HG02571 (cell line): Measurements from ENCODE around the gene SLC66A2.

Source experiments
- ATAC-seq: cut with Tn5 transposase; IDR thresholded peaks from one replicate; pipeline ENCODE4 v1.9.1; 2021; ENCODE audit warnings: mild to moderate bottlenecking, moderate library complexity; ENCODE audit not compliant: unreplicated experiment

SLC66A2 gene

DNA sequence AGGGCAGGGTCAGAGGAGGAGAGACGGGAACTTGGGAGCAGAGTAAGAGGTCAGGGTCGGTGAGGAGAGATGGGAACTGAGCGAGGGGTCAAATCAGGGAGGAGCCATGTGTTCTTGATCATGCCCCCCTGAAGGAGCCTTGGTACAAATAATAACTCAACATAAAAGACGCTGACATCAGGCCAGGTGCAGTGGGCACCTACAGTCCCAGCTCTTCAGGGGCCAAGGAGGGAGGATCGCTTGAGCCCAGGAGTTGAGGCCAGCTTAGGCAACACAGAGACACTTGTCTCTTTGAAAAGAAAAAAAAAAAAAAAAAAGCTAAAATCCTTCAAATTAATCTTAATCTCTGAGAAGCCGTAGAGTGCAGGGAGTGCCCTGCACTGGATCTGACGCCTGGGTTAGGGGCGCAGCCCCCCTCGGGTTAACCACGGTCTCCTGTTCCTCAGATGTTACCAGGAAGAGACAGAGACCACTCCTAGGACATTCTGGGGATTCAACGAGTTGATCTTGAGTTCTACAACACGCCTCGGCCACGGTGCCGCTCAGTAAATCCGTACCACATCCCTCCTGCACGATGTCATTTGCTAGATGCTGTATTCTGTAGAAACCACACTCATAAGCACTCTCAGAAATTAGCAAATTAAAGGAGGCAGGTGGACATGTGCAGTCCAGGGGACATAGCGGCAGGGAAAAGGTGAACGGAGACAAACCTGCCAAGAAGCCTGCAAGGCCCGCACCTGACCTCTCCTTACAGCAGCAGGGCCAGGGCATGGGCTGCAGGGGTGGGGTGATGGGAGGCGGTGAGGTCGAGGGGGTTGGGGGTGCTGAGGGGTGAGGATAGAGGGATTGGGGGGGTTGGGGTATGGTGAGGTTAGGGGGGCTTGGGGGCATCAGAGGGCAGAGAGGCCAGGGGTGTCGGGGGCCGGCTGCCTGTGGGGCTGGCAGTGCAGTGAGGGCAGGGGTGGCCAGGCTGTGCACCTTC is 29.2 kb downstream of the SLC66A2 start:
- ATAC-seq, result no peak

DNA sequence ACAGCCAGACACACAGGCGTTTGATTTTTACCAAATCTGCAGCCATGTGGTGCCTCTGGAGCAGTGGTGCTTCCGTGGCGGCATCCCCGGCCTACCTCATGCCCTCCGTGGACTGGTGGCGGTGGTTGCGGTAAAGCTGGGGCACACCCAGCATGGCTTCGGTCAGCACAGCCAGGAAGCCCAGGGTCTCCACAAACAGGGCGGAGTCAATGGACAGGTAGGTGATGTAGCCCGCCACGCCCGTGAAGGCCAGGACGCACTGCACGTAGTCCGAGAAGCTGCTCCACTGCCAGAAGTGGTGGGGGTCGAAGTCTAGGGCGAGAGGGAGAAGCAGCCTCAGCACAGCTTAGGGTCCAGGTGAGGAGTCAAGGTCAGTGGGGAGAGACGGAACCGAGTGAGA is 32.4 kb downstream of the SLC66A2 start:
- no peak for ATAC-seq

DNA sequence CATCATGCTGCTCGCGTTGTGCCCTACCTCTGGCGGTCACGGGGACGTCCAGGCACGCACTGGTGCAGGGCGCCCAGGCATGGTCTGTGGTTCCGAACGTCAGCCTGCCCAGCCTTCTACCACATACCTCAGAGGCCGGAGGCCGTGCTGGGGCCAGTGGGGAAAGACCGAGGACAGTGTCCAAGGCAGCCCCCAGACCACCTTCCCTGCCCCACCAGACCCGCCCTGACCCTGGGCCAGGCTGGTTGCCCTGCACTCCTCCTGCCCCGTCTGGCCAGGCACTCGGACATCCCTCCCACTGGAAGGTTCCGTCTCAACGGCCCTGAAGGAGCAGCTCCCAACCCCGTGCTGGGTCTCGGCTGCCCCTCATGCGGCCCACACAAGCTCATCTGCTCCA is 32.8 kb downstream of the SLC66A2 start:
- no peak for ATAC-seq

- ATAC-seq, result no peak
Measured at GRCh38 chr18:79917853-79918614, 33.4 kb downstream of the SLC66A2 start.

- ATAC-seq, result no peak
Measured at GRCh38 chr18:79917169-79917852, 34.1 kb downstream of the SLC66A2 start.

DNA sequence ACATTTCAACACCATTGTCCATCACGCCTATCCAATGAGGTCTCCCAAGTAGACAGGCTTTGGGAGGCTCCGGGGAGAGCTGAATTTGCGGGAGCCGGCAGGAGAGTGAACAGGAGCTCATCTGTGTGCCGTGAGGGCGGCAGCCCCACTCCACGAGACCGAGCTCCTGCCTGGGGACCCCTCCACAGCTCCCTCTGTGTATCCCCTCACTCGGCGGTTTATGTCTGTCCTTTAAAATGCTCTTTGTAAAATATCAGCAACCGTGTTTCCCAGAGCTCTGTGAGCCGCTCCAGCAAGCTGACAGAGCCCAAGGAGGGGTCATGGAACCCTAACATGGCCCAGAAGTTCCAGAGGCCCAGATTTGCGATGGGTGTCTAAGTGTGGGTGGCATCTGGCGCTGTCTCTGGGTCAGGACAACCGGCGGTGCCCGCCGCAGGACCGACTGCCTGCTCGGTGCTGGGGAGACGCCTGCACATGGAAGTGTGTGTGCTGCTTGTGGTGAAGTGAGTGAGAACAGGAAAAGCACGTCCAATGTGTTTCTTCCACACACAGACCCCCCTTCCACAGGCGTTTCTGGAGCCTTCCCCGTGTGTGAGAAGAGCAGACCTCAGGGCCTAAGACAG is 34.8 kb downstream of the SLC66A2 start:
- no peak for ATAC-seq

GRCh38 chr18:79916128-79916494 is 35.3 kb downstream of the SLC66A2 start:
- no peak for ATAC-seq

- no peak for ATAC-seq
Measured at GRCh38 chr18:79915161-79916127, 36.0 kb downstream of the SLC66A2 start.

DNA sequence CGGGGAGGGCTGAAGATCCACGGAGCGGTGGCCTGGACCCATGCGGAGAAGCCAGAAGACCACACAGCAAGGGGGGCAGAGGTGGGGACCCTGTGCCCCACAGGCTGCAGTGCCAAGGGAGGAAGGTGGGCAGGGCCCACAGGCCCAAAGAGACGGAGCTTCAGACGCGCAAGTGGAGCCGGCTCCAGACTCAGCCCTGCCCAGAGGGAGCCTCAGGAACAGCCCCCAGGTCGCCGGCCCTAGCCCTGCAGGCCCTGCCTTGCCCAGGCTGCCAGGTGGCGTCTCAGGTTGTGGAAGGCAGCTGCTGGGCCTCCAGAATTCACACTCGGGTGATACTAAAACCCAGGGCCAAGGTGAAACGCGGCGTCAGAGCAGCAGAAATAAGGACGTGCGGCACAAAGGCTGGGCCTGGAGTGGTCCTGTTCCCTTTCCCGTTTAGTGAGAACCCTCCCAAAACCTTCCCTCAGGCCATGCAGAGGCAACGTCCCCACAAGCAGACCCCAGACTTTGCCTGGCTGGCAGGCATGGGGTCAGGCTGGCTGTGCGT is 36.8 kb downstream of the SLC66A2 start:
- ATAC-seq, result no peak

DNA sequence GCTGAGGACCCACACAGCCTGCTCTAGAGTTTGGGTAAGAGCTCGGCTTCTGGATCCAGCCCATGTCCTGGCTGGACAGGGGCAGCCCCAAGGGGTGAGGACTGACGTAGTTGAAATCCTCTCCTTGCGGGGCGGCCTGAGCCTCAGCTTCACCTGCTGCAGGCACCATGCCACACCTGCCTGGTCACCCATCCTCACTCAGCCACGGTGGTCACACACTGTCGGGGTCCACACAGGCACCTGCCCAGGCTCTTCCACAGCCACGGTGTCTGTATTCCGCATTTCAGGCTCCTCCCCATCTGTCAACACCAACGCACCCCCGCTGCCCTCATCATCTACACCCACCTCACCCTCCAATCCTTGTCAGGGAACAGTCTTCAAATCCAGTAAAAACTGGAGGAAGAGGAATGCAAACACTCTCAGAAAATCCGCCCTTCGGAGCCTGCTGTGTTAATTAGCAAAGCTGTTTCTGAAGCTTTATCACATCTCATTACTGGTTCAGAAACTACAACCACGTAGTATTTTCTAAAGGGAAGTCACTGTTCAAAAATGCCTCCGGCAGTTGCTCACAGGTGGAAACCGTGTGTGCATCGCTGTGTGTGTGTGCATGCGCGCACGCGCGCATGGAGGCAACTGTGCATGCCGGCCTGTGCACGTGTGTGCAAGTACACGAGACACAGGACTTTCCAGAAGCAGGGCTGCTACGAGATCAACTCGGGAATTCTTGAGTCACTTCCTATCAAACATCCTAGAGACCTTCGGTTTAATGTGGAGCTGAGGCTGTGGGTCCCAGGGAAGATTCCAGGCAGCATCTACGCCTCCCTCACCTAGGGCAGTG is 38.2 kb downstream of the SLC66A2 start:
- ATAC-seq, result no peak

DNA sequence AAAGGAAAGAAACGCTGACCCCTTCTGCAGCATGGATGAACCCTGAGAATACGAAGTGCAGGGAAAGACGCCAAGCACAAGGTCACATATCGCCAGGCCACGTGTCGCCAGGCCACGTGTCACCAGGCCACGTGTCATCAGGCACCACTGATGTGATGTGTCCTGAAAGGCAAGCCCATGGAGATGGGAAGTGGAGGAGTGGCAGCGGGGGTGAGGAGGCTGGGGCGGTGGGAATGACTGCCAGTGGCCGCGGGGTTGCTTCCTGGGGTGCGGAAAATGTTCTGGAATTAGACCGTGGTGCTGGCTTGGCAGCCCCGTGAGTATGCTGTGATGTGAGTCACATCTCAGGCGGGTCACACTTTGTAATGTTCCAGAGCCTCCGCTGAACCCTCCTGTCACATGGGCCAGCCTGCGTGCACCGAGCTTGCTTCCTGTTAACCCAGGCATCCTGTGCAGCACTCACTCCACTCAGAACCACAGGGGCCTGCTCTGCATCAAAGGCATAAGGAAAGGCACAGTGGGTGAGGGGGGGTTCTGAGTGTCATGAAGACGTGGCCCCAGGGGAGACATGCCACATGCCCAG is 39.0 kb downstream of the SLC66A2 start:
- ATAC-seq, result no peak

DNA sequence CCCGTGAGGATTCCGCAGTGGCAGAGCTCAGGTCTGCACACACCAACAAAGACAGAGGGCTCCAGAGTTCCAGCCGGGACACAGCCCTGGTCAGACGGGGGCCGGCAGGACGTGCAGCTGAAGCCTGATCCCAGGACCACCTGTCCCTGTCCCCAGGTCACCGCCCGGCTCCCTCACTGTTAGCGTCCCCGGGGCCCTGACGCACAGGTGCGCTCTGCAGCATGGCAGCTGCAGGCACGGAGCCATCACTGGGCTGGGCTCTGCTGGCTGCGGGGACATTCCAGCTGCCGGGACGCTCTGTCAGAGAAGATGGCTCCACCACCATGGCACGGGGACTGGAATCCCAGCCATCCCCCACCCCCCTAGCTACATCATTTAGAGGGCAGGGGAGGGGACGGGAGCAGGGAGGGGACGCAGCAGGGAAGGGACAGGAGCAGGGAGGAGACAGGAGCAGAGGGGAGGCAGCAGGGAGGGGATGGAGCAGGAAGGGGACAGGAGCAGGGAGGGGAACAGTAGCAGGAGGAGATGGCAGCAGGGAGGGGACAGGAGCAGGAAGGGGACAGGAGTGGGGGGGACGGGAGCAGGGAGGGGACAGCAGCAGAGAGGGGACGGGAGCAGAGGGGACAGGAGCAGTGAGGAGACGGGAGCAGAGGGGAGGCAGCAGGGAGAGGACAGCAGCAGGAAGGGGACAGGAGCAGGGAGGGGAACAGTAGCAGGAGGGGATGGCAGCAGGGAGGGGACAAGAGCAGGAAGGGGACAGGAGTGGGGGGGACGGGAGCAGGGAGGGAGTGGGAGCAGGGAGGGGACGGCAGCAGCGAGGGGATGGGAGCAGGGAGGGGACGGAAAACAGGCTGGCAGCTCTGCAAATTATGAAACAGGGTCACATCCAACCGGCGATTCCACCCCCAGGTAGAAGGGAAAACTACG is 39.8 kb downstream of the SLC66A2 start:
- no peak for ATAC-seq

DNA sequence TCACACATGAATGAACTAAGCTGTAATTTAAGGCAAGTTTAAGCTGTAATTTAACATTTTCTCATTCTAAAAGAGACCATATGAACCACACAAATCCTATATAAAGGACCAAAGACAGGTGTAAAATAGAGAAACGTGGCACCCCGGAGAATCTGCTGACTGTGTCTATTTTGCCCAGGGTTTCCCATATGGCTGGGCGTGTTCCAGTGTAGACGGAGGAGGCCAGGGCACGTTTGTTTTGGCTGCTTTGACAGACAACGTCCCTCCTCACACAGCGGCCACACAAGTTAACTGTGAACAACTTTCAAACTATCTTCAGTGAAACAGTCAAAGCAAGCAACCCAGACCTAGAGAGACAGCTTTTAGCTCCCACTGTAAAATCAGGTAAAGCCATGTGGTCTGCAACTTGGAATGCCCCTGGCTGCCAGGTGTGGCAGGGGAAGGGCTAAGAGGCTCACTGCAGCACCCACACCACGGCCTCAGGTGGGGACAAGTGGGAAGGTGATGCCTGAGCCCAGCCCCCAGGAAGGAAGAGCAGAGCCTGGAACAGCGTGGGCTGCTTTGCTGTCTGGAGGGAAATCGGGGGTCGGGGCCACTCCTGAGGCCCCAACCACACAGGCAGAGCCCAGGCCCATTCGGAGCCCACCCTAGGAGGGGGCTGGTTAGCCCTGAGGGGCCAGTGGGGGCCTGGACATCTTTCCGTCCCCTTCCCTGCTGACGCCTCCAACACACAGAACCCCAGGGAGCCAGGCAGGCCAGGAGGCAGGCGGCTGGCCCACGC is 40.7 kb downstream of the SLC66A2 start:
- ATAC-seq, result no peak

DNA sequence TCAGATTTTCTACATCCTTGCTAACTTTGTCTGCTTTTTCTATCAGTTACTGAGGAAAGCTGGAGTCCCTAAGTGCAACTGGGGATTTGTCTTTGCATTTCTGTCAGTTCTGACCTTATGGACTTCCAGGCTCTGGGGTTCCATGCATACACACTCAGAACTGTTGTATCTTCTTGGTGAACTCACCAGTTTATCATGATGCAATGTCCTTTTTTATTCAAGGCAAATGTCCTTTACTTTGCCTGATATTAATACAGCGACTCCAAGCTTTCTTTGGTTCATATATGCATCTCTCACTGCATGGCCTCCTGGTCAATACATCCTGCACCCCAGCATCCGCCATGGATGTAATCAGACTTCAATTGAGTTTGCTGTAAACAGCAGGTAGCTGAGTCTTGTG is 44.7 kb downstream of the SLC66A2 start:
- no peak for ATAC-seq

DNA sequence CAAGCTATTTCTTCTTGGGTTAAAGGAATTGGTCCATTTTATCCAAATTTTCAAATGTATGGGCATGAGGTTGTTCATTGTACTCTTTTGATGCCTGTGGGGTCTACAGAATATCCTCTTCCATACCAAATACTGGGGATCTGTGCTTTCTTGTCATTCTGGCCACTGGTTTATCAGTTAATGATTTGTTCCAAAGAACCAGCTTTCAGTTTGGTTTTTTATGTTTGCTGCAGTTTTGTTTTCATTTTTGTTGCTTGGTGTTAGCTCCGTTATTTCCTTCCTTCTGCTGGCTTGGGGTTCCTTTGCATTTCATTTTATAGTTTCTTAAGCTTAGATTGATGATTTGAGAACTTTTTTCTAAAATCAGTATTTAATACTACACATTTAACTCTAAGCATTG is 45.5 kb downstream of the SLC66A2 start:
- no peak for ATAC-seq

GRCh38 chr18:79905389-79905911 is 46.0 kb downstream of the SLC66A2 start:
- no peak for ATAC-seq
